Effector memory CD4-positive, alpha-beta T cell (primary cell): Measurements from ENCODE around the gene REPS1.

Experiments used
- DNase-seq, 3 donors: peaks; one replicate each; pipeline ENCODE4 v3.0.0-alpha.2; 2020
- H3K27ac ChIP-seq: 2 replicates; pipeline ENCODE4 v1.7.0; 2013; ENCODE audit warnings: mild to moderate bottlenecking, low read length, moderate library complexity; ENCODE audit not compliant: insufficient read depth, poor library complexity, severe bottlenecking
- H3K27me3 ChIP-seq: replicated peaks from 2 replicates; pipeline ENCODE4 v1.7.0; 2013; ENCODE audit warnings: mild to moderate bottlenecking, low read length; ENCODE audit not compliant: insufficient read depth, control insufficient read depth, poor library complexity, severe bottlenecking
- H3K36me3 ChIP-seq: 2 replicates; pipeline ENCODE4 v1.7.0; 2013; ENCODE audit warnings: mild to moderate bottlenecking, low read length, moderate library complexity; ENCODE audit not compliant: control insufficient read depth, insufficient read depth
- H3K4me1 ChIP-seq: 2 replicates; pipeline ENCODE4 v1.7.0; 2013; ENCODE audit warnings: low read length, mild to moderate bottlenecking; ENCODE audit not compliant: control insufficient read depth, insufficient read depth, poor library complexity, severe bottlenecking
- H3K4me3 ChIP-seq: 2 replicates; pipeline ENCODE4 v1.7.0; 2013; ENCODE audit warnings: low read length, low read depth, mild to moderate bottlenecking; ENCODE audit not compliant: insufficient read depth, poor library complexity, severe bottlenecking
- H3K9me3 ChIP-seq: 2 replicates; pipeline ENCODE4 v1.7.0; 2013; ENCODE audit warnings: mild to moderate bottlenecking, low read length, moderate library complexity; ENCODE audit not compliant: control insufficient read depth

The REPS1 gene

DNA sequence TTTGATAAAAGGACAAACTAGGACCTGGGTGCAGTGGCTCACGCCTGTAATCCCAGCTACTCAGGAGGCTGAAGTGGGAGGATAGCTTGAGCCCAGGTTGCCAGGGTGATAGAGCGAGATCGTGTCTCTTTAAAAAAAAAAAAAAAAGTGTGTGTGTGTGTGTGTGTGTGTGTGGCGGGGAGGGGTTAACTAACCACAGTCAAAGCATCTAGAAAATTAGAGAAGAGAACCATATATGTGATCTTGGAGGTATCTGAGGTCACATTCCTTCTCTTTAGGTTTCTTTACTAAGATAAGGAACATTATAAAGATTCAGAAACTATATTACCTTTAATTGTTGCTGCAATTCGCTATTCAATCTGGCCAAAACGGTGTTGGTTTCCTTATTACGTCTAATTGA lies 80.9 kb downstream of the REPS1 start:
- H3K27ac ChIP-seq = no peak overlapping the region
- no peaks in the 10 kb centered on the region for H3K27me3 ChIP-seq
- H3K4me1 ChIP-seq = no peaks in the 10 kb centered on the region
- DNase-seq = no peak
- no peak overlapping the region for H3K4me3 ChIP-seq
- no peaks in the 10 kb centered on the region for H3K9me3 ChIP-seq
- H3K36me3 ChIP-seq = peaks cover 72% of the 10 kb centered on the region

DNA sequence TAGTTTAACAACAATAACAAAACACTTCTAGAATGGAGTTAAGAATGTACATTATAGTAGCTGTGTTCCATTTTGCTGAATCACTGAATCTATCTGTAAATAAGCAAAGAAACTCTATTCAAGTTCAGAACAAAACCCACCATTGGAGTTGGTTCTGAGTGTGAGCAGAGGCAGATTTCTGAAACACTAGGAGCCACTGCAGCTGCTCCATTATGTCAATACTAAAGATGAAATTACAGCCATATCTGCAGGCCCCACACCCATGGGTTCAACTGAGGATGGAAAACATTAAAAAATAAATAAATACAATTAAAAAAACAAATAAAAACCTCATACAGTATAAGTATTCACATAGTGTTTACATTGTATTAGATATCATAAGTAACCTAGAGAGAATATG lies 91.0 kb downstream of the REPS1 start:
- Histone ChIP-seq H3K4me3 (no peak overlapping the region), H3K36me3 (no peaks in the 10 kb centered on the region), H3K27me3 (no peaks in the 10 kb centered on the region), H3K9me3 (no peaks in the 10 kb centered on the region), H3K27ac (no peak overlapping the region), H3K4me1 (no peaks in the 10 kb centered on the region)
- DNase-seq = no peak

DNA sequence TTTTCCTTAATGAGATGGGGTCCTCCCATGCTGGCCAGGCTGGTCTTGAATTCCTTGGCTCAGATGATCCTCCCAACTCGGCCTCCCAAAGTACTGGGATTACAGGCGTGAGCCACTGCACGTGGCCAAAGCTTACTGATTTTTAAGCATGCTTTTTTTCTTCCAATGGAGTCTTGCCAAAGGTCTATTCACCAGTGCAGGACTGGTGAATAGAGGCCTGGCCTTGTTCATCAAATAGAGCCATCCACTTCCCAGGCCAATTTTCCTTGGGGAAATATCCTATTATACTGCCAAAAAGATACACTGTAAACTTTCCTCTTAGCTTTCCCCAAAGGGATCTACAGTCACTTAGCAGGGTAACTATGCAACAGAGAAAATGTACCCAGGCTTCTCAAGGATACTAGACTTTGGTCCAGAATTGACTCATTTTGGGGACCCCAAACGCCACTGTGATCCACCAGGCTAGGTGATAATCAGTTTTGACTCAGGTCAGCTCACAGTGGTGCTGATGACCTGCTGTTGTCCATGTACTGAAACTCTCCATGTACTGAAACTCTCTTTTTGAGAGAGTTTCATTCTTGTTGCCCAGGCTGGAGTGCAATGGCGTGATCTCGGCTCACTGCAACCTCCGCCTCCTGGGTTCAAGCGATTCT lies 91.8 kb downstream of the REPS1 start:
- H3K36me3 ChIP-seq = no peaks in the 10 kb centered on the region

GRCh38 chr6:138891255-138891986 lies 96.6 kb downstream of the REPS1 start:
- Histone ChIP-seq H3K27me3 (no peaks in the 10 kb centered on the region), H3K27ac (no peak overlapping the region), H3K4me1 (no peaks in the 10 kb centered on the region), H3K36me3 (no peaks in the 10 kb centered on the region), H3K9me3 (no peaks in the 10 kb centered on the region), H3K4me3 (no peak overlapping the region)
- no peak for DNase-seq

More for the DNA sequence above, 91.8 kb downstream of the REPS1 start:
- Histone ChIP-seq H3K4me3 (no peak overlapping the region), H3K4me1 (no peaks in the 10 kb centered on the region), H3K27me3 (no peaks in the 10 kb centered on the region), H3K9me3 (no peaks in the 10 kb centered on the region), H3K27ac (no peak overlapping the region)
- DNase-seq = no peak

- Histone ChIP-seq H3K4me1 (no peaks in the 10 kb centered on the region), H3K36me3 (no peaks in the 10 kb centered on the region), H3K27me3 (no peaks in the 10 kb centered on the region), H3K9me3 (no peaks in the 10 kb centered on the region), H3K4me3 (no peak overlapping the region), H3K27ac (no peak overlapping the region)
- no peak for DNase-seq
Measured at GRCh38 chr6:138885156-138885819, 102.8 kb downstream of the REPS1 start.

GRCh38 chr6:138882369-138883017 lies 105.6 kb downstream of the REPS1 start:
- no peak overlapping the region for H3K4me3 ChIP-seq
- no peaks in the 10 kb centered on the region for H3K36me3 ChIP-seq
- H3K4me1 ChIP-seq = no peaks in the 10 kb centered on the region
- no peak for DNase-seq
- no peaks in the 10 kb centered on the region for H3K9me3 ChIP-seq
- no peak overlapping the region for H3K27ac ChIP-seq
- H3K27me3 ChIP-seq = no peaks in the 10 kb centered on the region

- no peak for DNase-seq
- no peaks in the 10 kb centered on the region for H3K9me3 ChIP-seq
- no peaks in the 10 kb centered on the region for H3K36me3 ChIP-seq
- H3K27ac ChIP-seq = no peak overlapping the region
- no peak overlapping the region for H3K4me3 ChIP-seq
- H3K4me1 ChIP-seq = no peaks in the 10 kb centered on the region
- no peaks in the 10 kb centered on the region for H3K27me3 ChIP-seq
Measured at GRCh38 chr6:138873191-138873590, 114.9 kb downstream of the REPS1 start.

GRCh38 chr6:138869398-138869797 lies 118.7 kb downstream of the REPS1 start:
- no peak overlapping the region for H3K27ac ChIP-seq
- DNase-seq = no peak
- no peak overlapping the region for H3K4me3 ChIP-seq
- H3K9me3 ChIP-seq = no peaks in the 10 kb centered on the region
- H3K36me3 ChIP-seq = no peaks in the 10 kb centered on the region
- no peaks in the 10 kb centered on the region for H3K4me1 ChIP-seq
- H3K27me3 ChIP-seq = no peaks in the 10 kb centered on the region

DNA sequence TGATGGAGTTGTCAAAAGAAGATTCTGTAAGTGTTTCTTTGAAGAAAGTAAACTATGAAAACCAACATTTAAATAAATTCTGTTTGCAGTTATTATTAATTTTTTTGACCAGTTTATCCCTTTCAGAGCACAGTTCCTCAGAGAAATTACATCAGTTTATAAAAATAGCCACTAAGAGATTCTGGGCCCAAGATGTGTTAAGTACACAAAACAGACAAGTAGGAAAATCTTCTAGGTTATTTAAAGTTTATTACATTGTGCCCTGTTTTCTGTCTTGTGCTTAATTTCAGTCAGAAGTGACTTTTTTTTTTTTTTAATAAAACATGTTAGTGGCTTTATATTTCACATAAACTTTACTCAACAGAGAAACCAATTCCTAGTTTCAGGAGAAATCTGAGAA lies 119.9 kb downstream of the REPS1 start:
- Histone ChIP-seq H3K9me3 (no peaks in the 10 kb centered on the region), H3K4me3 (no peak overlapping the region), H3K27me3 (no peaks in the 10 kb centered on the region), H3K4me1 (no peaks in the 10 kb centered on the region), H3K27ac (no peak overlapping the region), H3K36me3 (no peaks in the 10 kb centered on the region)
- no peak for DNase-seq
